GM12878 (cell line): ENCODE results near the gene NMUR2. TPM values are rescaled to one million over a fixed set of nuclear protein-coding genes. Genes with fewer than 3 reads are reported as not detected.

Experiments
- ATAC-seq: fragments of 200-7000 bp; cut with Tn5 transposase; 3 replicates; pipeline ENCODE4 v1.9.1; 2020; ENCODE audit warnings: mild to moderate bottlenecking, moderate library complexity
- BruUV-seq: library from RNA; stranded (reverse); fragments of 400-500 nt; replicated peaks from 2 replicates; lab custom pipeline; 2021; lab: Mats Ljungman, UMichigan
- CTCF ChIA-PET: fragments of 300-600 bp; sonication (Branson Sonifier 250); formaldehyde crosslinking; extraction: SDS; loops from one replicate; lab custom pipeline; 2021; ENCODE audit warnings: inconsistent platforms; lab: Yijun Ruan, JAX
- POLR2A ChIA-PET: fragments of 350-600 bp; formaldehyde crosslinking; extraction: SDS; loops from one replicate; lab custom pipeline; 2021; ENCODE audit warnings: inconsistent platforms; lab: Charles Lee
- RAD21 ChIA-PET: fragments of 300-600 bp; sonication (Branson Sonifier 250); formaldehyde crosslinking; loops from one replicate; lab custom pipeline; 2023; ENCODE audit warnings: antibody characterized with exemption; ENCODE audit not compliant: unreplicated experiment; lab: Charles Lee
- SMC1A ChIA-PET: fragments of 300-600 bp; sonication (Branson Sonifier 250); formaldehyde crosslinking; loops from one replicate; lab custom pipeline; 2023; ENCODE audit not compliant: unreplicated experiment, uncharacterized antibody; lab: Charles Lee
- DNase-seq: peaks from one replicate; pipeline ENCODE4 v3.0.0-alpha.2; 2011; ENCODE audit warnings: low read depth, low spot score
- FAIRE-seq: peaks from 3 replicates; lab custom pipeline; 2011; peaks lifted over from hg19 to GRCh38; lab: Jason Lieb, UNC
- H2AFZ ChIP-seq: 2 replicates; pipeline ENCODE4 v1.6.0; 2011; ENCODE audit warnings: low read depth, low read length, control low read depth; ENCODE audit not compliant: control insufficient read depth
- H3K27ac ChIP-seq: 2 replicates; pipeline ENCODE4 v1.5.1; 2011; ENCODE audit warnings: control low read depth; ENCODE audit not compliant: control insufficient read depth, insufficient read depth
- H3K27me3 ChIP-seq, 2 experiments: replicated peaks in 1 of 2; 2 replicates each; pipeline versions ENCODE4 v1.6.0 to v1.6.1; 2011; ENCODE audit warnings: low read length in 1 of 2; ENCODE audit not compliant: control insufficient read depth in 2 of 2, insufficient read depth in 2 of 2
- H3K36me3 ChIP-seq, 2 experiments: 2 replicates each; pipeline ENCODE4 v1.5.1; 2011; ENCODE audit warnings: low read length in 1 of 2; ENCODE audit not compliant: control insufficient read depth in 2 of 2, insufficient read depth in 2 of 2
- H3K4me1 ChIP-seq: 2 replicates; pipeline ENCODE4 v1.6.1; 2011; ENCODE audit warnings: mild to moderate bottlenecking, low read length, moderate library complexity, mixed read lengths; ENCODE audit not compliant: control insufficient read depth, insufficient read depth
- H3K4me2 ChIP-seq: 2 replicates; pipeline ENCODE4 v1.6.0; 2011; ENCODE audit warnings: control low read depth; ENCODE audit not compliant: control insufficient read depth, insufficient read depth
- H3K4me3 ChIP-seq: fragments of 200-600 bp; sonication (generic); 2 replicates; pipeline ENCODE4 v1.5.1; 2016
- H3K79me2 ChIP-seq: 2 replicates; pipeline ENCODE4 v1.6.0; 2011; ENCODE audit warnings: low read length; ENCODE audit not compliant: control insufficient read depth, insufficient read depth
- H3K9ac ChIP-seq: 2 replicates; pipeline ENCODE4 v1.8.0; 2011; ENCODE audit warnings: low read length, control low read depth, mixed read lengths; ENCODE audit not compliant: control insufficient read depth, insufficient read depth
- H3K9me3 ChIP-seq: replicated peaks from 3 replicates; pipeline ENCODE4 v1.5.1; 2011; ENCODE audit warnings: mild to moderate bottlenecking, low read length; ENCODE audit not compliant: control insufficient read depth, insufficient read depth
- H4K20me1 ChIP-seq: 2 replicates; pipeline ENCODE4 v1.6.0; 2011; ENCODE audit not compliant: control insufficient read depth, insufficient read depth
- EED ChIP-seq: sonication (generic); IDR thresholded peaks from 2 replicates; pipeline ENCODE4 v1.6.1; 2016; ENCODE audit warnings: antibody characterized with exemption, low read depth
- EP300 ChIP-seq, 2 experiments: fragments of 150-350 bp in 1 of 2; IDR thresholded peaks; 2 replicates each; pipeline ENCODE4 v1.6.1; 2011 to 2012; ENCODE audit warnings: low read depth in 2 of 2, low read length in 2 of 2, borderline replicate concordance in 1 of 2, improper control_type of control experiment in 1 of 2, inconsistent platforms in 1 of 2; ENCODE audit not compliant: control insufficient read depth in 1 of 2
- FOS ChIP-seq: IDR thresholded peaks from 3 replicates; pipeline ENCODE4 v1.6.1; 2011; ENCODE audit warnings: borderline replicate concordance; ENCODE audit not compliant: insufficient read length; ENCODE audit errors: extremely low read depth
- FOXK2 ChIP-seq: fragments of 450-650 bp; IDR thresholded peaks from 2 replicates; pipeline ENCODE4 v1.6.1; 2017; ENCODE audit warnings: mild to moderate bottlenecking, moderate library complexity
- GABPA ChIP-seq: IDR thresholded peaks from 2 replicates; pipeline ENCODE4 v1.6.1; 2014; ENCODE audit warnings: antibody characterized with exemption, low read depth, mild to moderate bottlenecking, inconsistent platforms
- PBX3 ChIP-seq: IDR thresholded peaks from 2 replicates; pipeline ENCODE4 v1.6.1; 2011; ENCODE audit warnings: mild to moderate bottlenecking, low read depth, low read length, moderate library complexity; ENCODE audit not compliant: insufficient replicate concordance
- TCF7 ChIP-seq: IDR thresholded peaks from 2 replicates; pipeline ENCODE4 v1.6.1; 2014; ENCODE audit warnings: antibody characterized with exemption, borderline replicate concordance
- ZBTB11 ChIP-seq: fragments of 450-650 bp; formaldehyde crosslinking; IDR thresholded peaks from 2 replicates; pipeline ENCODE4 v1.5.0; 2022; ENCODE audit warnings: mild to moderate bottlenecking, missing genetic modification characterization
- ZNF274 ChIP-seq: IDR thresholded peaks from one replicate; pipeline ENCODE4 v1.8.0; 2011; ENCODE audit not compliant: insufficient read length, insufficient read depth
- WGBS: methylation state at CpG from one replicate; pipeline ENCODE4 v1.1.6; 2016; ENCODE audit warnings: low lambda C conversion rate; ENCODE audit not compliant: insufficient replicate concordance, insufficient coverage; ENCODE audit errors: missing lambda C conversion rate; 5-methylcytosine and 5-hydroxymethylcytosine counted together
- in situ Hi-C: fragments of 300-500 bp; cut with MboI; formaldehyde crosslinking; loops from 9 replicates; pipeline ENCODE4 v1.14.3; 2018; ENCODE audit warnings: mixed read lengths
- intact Hi-C: fragments of 100-400 bp; cut with micrococcal nuclease; formaldehyde crosslinking; loops from one replicate; pipeline ENCODE4 v1.14.2; 2022; ENCODE audit not compliant: unreplicated experiment
- polyA plus RNA-seq, 11 experiments: library from polyadenylated mRNA; depleted of rRNA in 4 of 11; unstranded in 6 of 11; stranded (reverse) in 5 of 11; fragments of >200 nt; fragmentation: Nextera tagmentation in 4 of 11; fragmentation: Illumina TruSeq in 1 of 11; extraction: Ambion mirVana in 4 of 11; extraction: Trizol in 1 of 11; gene quantifications; 1 replicate in 1 of 11; 2 replicates in 10 of 11; pipeline versions ENCODE4 v1.2.1 to v1.2.3, GENCODE V29; 2011 to 2016; ENCODE audit warnings: inconsistent platforms in 2 of 11, missing spikeins in 2 of 11, low read depth in 1 of 11
- total RNA-seq, 4 experiments: library from RNA; depleted of rRNA in 3 of 4; stranded (reverse); fragments of >200 nt in 3 of 4; fragmentation: Illumina TruSeq in 1 of 4; extraction: Trizol in 1 of 4; gene quantifications; 2 replicates each; pipeline versions ENCODE4 v1.2.1 to v1.2.3, GENCODE V29; 2013 to 2021

The NMUR2 gene
- total and polyA plus RNA-seq, 10 of the 15 experiments (the other 5 are each of a cell fraction or from before 2014, with no cell fraction given), result 0.06 to 0.11 (median 0.06) TPM; not detected in 7

GRCh38 chr5:152378730-152379129 lies 26.3 kb downstream of the NMUR2 start (continued):
- no peak for TF ChIP-seq EP300 (IDR thresholded peaks at IDR 0.05; ENCODE audit: borderline replicate concordance in 1 of 2, control insufficient read depth in 1 of 2, low read depth in 2 of 2, low read length in 2 of 2)

- SMC1A ChIA-PET, result interaction anchor here (0.6 kb wide), 1 partner anchor 21 kb away, joined by 3 read pairs; no protein-coding TSS in a partner anchor
These were observed 28.2 kb downstream of the NMUR2 start for GRCh38 chr5:152376886-152377285.

More at GRCh38 chr5:152376886-152377285, 28.2 kb downstream of the NMUR2 start:
- FAIRE-seq (no peak), DNase-seq (no peak), ATAC-seq (no peak)
- in situ Hi-C loops, result no loop called here
- intact Hi-C loops, result loop anchor here (5.0 kb wide), 1 partner anchor 130 kb away; no protein-coding TSS in a partner anchor
- no peak overlapping the region for H3K4me2 ChIP-seq
- H3K36me3 ChIP-seq, result no peaks in the 10 kb centered on the region
- no peaks in the 10 kb centered on the region for H4K20me1 ChIP-seq
- WGBS, result 0% methylated on average over 4 of the region's 4 CpGs
- no peak overlapping the region for H3K4me3 ChIP-seq
- no peaks in the 10 kb centered on the region for H3K9me3 ChIP-seq
- H2AFZ ChIP-seq, result no peak overlapping the region
- H3K9ac ChIP-seq, result no peak overlapping the region
- H3K4me1 ChIP-seq, result no peaks in the 10 kb centered on the region
- ChIA-PET POLR2A (no interaction called here), CTCF (no interaction called here), RAD21 (no interaction called here)
- BruUV-seq, result no TSS peak
- TF ChIP-seq ZNF274 (no peak), FOXK2 (no peak), ZBTB11 (CRISPR knock-in tag) (no peak), GABPA (no peak), FOS (no peak), PBX3 (no peak), TCF7 (no peak), EED (no peak)
- H3K27ac ChIP-seq, result no peak overlapping the region
- H3K27me3 ChIP-seq, result 0 out of 4 replicates have a peak, but pooled peaks cover 0 to 3% of the 10 kb centered on the region in 2 experiments
- H3K79me2 ChIP-seq, result no peaks in the 10 kb centered on the region
